ENCODE measurements around the gene VAX1. TPM values are rescaled to one million over a fixed set of nuclear protein-coding genes. Genes with fewer than 3 reads are reported as not detected.

Gene VAX1
- total RNA-seq, 1 experiment from 2014 or later, result 0.04 TPM

DNA sequence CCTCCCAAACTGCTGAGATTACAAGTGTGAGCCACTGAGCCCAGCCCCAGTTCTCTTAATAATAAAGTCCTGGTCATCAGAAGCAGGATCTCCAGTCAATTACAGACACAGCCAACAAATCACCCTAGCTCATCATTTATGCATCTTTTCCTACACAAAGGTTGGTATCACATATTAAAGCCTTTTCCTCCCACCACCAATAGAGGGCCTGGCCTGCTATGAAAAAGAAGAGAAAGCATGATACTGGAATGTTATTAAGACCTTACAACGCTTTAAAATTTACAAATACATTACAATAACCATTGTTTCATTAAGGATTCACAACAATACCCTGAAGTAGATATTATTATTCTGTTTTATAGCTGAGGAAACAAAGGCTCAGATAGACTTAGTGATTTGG is 25.9 kb downstream of the VAX1 start (continued):
- TF ChIP-seq JUN (CRISPR knock-in tag; IDR thresholded peaks at IDR 0.05) (no peak), ZBTB21 (CRISPR knock-in tag; IDR thresholded peaks at IDR 0.05; ENCODE audit: borderline replicate concordance) (no peak), MXD4 (CRISPR knock-in tag; IDR thresholded peaks at IDR 0.05; ENCODE audit: borderline replicate concordance) (no peak), ZNF396 (CRISPR knock-in tag; IDR thresholded peaks at IDR 0.05; ENCODE audit: borderline replicate concordance) (no peak), HMGA2 (CRISPR knock-in tag; IDR thresholded peaks at IDR 0.05) (no peak), FOXP1 (CRISPR knock-in tag; IDR thresholded peaks at IDR 0.05; ENCODE audit: borderline replicate concordance) (no peak), GRHL2 (CRISPR knock-in tag; IDR thresholded peaks at IDR 0.05; ENCODE audit: insufficient replicate concordance, severe bottlenecking) (no peak), CREB1 (CRISPR knock-in tag; IDR thresholded peaks at IDR 0.05) (no peak), JAZF1 (CRISPR knock-in tag; IDR thresholded peaks at IDR 0.05) (no peak)
- TF ChIP-seq, protein P1, sequence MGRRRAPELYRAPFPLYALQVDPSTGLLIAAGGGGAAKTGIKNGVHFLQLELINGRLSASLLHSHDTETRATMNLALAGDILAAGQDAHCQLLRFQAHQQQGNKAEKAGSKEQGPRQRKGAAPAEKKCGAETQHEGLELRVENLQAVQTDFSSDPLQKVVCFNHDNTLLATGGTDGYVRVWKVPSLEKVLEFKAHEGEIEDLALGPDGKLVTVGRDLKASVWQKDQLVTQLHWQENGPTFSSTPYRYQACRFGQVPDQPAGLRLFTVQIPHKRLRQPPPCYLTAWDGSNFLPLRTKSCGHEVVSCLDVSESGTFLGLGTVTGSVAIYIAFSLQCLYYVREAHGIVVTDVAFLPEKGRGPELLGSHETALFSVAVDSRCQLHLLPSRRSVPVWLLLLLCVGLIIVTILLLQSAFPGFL (CRISPR knock-in tag; IDR thresholded peaks at IDR 0.05; ENCODE audit: borderline replicate concordance), result no peak
- TF ChIP-seq, protein P2, sequence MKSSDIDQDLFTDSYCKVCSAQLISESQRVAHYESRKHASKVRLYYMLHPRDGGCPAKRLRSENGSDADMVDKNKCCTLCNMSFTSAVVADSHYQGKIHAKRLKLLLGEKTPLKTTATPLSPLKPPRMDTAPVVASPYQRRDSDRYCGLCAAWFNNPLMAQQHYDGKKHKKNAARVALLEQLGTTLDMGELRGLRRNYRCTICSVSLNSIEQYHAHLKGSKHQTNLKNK (CRISPR knock-in tag; IDR thresholded peaks at IDR 0.05), result no peak
- TF ChIP-seq, protein P3, sequence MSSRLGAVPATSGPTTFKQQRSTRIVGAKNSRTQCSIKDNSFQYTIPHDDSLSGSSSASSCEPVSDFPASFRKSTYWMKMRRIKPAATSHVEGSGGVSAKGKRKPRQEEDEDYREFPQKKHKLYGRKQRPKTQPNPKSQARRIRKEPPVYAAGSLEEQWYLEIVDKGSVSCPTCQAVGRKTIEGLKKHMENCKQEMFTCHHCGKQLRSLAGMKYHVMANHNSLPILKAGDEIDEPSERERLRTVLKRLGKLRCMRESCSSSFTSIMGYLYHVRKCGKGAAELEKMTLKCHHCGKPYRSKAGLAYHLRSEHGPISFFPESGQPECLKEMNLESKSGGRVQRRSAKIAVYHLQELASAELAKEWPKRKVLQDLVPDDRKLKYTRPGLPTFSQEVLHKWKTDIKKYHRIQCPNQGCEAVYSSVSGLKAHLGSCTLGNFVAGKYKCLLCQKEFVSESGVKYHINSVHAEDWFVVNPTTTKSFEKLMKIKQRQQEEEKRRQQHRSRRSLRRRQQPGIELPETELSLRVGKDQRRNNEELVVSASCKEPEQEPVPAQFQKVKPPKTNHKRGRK (CRISPR knock-in tag; IDR thresholded peaks at IDR 0.05; ENCODE audit: borderline replicate concordance), result no peak
- TF ChIP-seq, protein P4, sequence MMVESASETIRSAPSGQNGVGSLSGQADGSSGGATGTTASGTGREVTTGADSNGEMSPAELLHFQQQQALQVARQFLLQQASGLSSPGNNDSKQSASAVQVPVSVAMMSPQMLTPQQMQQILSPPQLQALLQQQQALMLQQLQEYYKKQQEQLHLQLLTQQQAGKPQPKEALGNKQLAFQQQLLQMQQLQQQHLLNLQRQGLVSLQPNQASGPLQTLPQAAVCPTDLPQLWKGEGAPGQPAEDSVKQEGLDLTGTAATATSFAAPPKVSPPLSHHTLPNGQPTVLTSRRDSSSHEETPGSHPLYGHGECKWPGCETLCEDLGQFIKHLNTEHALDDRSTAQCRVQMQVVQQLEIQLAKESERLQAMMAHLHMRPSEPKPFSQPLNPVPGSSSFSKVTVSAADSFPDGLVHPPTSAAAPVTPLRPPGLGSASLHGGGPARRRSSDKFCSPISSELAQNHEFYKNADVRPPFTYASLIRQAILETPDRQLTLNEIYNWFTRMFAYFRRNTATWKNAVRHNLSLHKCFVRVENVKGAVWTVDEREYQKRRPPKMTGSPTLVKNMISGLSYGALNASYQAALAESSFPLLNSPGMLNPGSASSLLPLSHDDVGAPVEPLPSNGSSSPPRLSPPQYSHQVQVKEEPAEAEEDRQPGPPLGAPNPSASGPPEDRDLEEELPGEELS (CRISPR knock-in tag; IDR thresholded peaks at IDR 0.05), result no peak
- TF ChIP-seq, protein P5, sequence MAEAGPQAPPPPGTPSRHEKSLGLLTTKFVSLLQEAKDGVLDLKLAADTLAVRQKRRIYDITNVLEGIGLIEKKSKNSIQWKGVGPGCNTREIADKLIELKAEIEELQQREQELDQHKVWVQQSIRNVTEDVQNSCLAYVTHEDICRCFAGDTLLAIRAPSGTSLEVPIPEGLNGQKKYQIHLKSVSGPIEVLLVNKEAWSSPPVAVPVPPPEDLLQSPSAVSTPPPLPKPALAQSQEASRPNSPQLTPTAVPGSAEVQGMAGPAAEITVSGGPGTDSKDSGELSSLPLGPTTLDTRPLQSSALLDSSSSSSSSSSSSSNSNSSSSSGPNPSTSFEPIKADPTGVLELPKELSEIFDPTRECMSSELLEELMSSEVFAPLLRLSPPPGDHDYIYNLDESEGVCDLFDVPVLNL (CRISPR knock-in tag; IDR thresholded peaks at IDR 0.05; ENCODE audit: borderline replicate concordance, low read depth), result no peak
- TF ChIP-seq, protein P6, sequence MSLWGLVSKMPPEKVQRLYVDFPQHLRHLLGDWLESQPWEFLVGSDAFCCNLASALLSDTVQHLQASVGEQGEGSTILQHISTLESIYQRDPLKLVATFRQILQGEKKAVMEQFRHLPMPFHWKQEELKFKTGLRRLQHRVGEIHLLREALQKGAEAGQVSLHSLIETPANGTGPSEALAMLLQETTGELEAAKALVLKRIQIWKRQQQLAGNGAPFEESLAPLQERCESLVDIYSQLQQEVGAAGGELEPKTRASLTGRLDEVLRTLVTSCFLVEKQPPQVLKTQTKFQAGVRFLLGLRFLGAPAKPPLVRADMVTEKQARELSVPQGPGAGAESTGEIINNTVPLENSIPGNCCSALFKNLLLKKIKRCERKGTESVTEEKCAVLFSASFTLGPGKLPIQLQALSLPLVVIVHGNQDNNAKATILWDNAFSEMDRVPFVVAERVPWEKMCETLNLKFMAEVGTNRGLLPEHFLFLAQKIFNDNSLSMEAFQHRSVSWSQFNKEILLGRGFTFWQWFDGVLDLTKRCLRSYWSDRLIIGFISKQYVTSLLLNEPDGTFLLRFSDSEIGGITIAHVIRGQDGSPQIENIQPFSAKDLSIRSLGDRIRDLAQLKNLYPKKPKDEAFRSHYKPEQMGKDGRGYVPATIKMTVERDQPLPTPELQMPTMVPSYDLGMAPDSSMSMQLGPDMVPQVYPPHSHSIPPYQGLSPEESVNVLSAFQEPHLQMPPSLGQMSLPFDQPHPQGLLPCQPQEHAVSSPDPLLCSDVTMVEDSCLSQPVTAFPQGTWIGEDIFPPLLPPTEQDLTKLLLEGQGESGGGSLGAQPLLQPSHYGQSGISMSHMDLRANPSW (CRISPR knock-in tag; conservative IDR thresholded peaks at IDR 0.05; ENCODE audit: low read depth), result no peak
- TF ChIP-seq, protein P7, sequence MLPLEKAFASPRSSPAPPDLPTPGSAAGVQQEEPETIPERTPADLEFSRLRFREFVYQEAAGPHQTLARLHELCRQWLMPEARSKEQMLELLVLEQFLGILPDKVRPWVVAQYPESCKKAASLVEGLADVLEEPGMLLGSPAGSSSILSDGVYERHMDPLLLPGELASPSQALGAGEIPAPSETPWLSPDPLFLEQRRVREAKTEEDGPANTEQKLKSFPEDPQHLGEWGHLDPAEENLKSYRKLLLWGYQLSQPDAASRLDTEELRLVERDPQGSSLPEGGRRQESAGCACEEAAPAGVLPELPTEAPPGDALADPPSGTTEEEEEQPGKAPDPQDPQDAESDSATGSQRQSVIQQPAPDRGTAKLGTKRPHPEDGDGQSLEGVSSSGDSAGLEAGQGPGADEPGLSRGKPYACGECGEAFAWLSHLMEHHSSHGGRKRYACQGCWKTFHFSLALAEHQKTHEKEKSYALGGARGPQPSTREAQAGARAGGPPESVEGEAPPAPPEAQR (CRISPR knock-in tag; IDR thresholded peaks at IDR 0.05), result no peak

All from WTC11 (cell line).